ENCODE measurements around the gene ENTPD3. TPM values are rescaled to one million over a fixed set of nuclear protein-coding genes. Genes with fewer than 3 reads are reported as not detected.

ENTPD3 gene
- total RNA-seq, 1 donor from 2014 or later, result 0.11 TPM

DNA sequence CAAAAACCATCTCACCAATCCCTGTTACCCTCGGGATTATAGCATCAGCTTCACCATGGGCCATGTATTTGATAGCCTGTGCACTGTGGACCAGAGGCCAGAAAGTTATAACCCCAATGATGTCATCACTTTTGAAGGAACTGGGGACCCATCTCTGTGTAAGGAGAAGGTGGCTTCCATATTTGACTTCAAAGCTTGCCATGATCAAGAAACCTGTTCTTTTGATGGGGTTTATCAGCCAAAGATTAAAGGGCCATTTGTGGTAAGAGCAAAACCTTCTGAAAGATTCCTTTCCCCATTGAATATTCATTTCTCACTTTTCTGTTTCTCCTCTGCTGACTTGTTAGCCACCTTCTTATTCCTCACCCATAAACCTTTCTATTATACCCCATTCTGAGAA is 35.9 kb downstream of the ENTPD3 start:
- TF ChIP-seq, protein P1, sequence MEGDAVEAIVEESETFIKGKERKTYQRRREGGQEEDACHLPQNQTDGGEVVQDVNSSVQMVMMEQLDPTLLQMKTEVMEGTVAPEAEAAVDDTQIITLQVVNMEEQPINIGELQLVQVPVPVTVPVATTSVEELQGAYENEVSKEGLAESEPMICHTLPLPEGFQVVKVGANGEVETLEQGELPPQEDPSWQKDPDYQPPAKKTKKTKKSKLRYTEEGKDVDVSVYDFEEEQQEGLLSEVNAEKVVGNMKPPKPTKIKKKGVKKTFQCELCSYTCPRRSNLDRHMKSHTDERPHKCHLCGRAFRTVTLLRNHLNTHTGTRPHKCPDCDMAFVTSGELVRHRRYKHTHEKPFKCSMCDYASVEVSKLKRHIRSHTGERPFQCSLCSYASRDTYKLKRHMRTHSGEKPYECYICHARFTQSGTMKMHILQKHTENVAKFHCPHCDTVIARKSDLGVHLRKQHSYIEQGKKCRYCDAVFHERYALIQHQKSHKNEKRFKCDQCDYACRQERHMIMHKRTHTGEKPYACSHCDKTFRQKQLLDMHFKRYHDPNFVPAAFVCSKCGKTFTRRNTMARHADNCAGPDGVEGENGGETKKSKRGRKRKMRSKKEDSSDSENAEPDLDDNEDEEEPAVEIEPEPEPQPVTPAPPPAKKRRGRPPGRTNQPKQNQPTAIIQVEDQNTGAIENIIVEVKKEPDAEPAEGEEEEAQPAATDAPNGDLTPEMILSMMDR (IDR thresholded peaks at IDR 0.05; ENCODE audit: borderline replicate concordance), result no peak
- H3K9me3 ChIP-seq (replicated peaks), result no peaks in the 10 kb centered on the region
- H3K4me3 ChIP-seq, result no peak overlapping the region
- intact Hi-C loops (cut with micrococcal nuclease), result no loop called here
- no peaks in the 10 kb centered on the region for H3K4me1 ChIP-seq
- no peak overlapping the region for H3K27ac ChIP-seq (replicated peaks)
- DNase-seq, result no peak
- no peaks in the 10 kb centered on the region for H3K27me3 ChIP-seq (ENCODE audit: low read depth)
- peaks cover 14% of the 10 kb centered on the region for H3K36me3 ChIP-seq

DNA sequence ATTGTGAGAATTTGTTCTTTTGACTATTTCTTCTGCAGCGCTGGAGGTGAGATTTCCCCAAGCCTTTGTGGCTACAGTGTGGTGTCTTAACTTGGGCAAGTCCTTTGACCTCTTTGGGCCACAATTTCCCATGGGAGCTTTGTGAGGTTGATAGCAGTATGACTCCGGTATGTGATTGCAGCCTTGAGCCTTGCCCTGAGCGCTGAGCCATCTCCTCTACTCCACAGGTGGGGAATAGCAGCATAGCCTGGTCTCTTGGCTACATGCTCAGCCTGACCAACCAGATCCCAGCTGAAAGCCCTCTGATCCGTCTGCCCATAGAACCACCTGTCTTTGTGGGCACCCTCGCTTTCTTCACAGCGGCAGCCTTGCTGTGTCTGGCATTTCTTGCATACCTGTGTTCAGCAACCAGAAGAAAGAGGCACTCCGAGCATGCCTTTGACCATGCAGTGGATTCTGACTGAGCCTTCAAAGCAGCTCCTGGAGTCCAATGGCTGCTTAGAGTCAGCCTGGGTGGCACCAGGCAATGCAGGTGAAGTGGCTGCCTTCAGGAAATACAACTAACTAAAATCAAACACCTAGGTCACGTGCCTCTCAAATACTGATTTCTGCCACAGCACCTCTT is 40.2 kb downstream of the ENTPD3 start:
- Histone ChIP-seq H3K27ac (replicated peaks) (no peak overlapping the region), H3K27me3 (ENCODE audit: low read depth) (no peaks in the 10 kb centered on the region), H3K4me1 (peaks cover 3% of the 10 kb centered on the region), H3K36me3 (peaks cover 14% of the 10 kb centered on the region), H3K4me3 (no peak overlapping the region), H3K9me3 (replicated peaks) (no peaks in the 10 kb centered on the region)
- DNase-seq, result no peak
- TF ChIP-seq, protein P1 (IDR thresholded peaks at IDR 0.05; ENCODE audit: borderline replicate concordance), result no peak
- intact Hi-C loops (cut with micrococcal nuclease), result no loop called here

- Histone ChIP-seq H3K36me3 (no peaks in the 10 kb centered on the region), H3K9me3 (replicated peaks) (no peaks in the 10 kb centered on the region), H3K4me3 (no peak overlapping the region), H3K27me3 (ENCODE audit: low read depth) (no peaks in the 10 kb centered on the region), H3K27ac (replicated peaks) (no peak overlapping the region), H3K4me1 (peaks cover 3% of the 10 kb centered on the region)
- intact Hi-C loops (cut with micrococcal nuclease), result loop anchor here (10.0 kb wide), 1 partner anchor 108 kb away; no protein-coding TSS in a partner anchor
- no peak for DNase-seq
- TF ChIP-seq, protein P1 (IDR thresholded peaks at IDR 0.05; ENCODE audit: borderline replicate concordance), result no peak
These were observed 45.8 kb downstream of the ENTPD3 start for GRCh38 chr3:40432793-40433192.

GRCh38 chr3:40437889-40438288 is 50.9 kb downstream of the ENTPD3 start:
- Histone ChIP-seq H3K27me3 (ENCODE audit: low read depth) (no peaks in the 10 kb centered on the region), H3K9me3 (replicated peaks) (no peaks in the 10 kb centered on the region), H3K36me3 (no peaks in the 10 kb centered on the region), H3K4me1 (no peaks in the 10 kb centered on the region), H3K4me3 (no peak overlapping the region), H3K27ac (replicated peaks) (no peak overlapping the region)
- TF ChIP-seq, protein P1 (IDR thresholded peaks at IDR 0.05; ENCODE audit: borderline replicate concordance), result no peak
- intact Hi-C loops (cut with micrococcal nuclease), result loop anchor here (10.0 kb wide), 1 partner anchor 113 kb away; no protein-coding TSS in a partner anchor
- DNase-seq, result no peak

DNA sequence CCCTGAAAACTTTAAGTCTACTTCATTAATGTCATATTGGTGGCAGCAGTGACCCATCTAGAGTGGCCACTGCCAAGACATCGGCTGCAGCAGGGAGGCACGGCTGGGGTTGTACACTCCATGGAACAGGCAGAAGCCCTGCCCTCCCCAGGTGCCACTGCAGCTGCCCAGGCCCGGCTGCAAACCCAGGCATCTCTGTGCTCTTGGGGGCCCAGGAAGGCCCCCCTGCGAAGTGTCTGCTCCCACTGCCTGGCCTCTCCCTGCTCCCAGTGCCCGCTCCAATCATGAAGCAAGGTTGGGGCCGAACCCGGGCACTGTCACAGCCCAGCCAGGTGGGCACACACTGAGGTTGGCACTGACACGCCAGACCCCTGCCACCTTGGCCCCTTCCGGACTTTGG is 58.1 kb downstream of the ENTPD3 start:
- intact Hi-C loops (cut with micrococcal nuclease), result no loop called here
- Histone ChIP-seq H3K9me3 (replicated peaks) (no peaks in the 10 kb centered on the region), H3K27ac (replicated peaks) (no peak overlapping the region), H3K4me1 (no peaks in the 10 kb centered on the region), H3K4me3 (no peak overlapping the region), H3K27me3 (ENCODE audit: low read depth) (no peaks in the 10 kb centered on the region), H3K36me3 (peaks cover 15% of the 10 kb centered on the region)
- no peak for DNase-seq
- TF ChIP-seq, protein P1 (IDR thresholded peaks at IDR 0.05; ENCODE audit: borderline replicate concordance), result no peak
